ENCODE measurements around the gene CHTOP. TPM values are rescaled to one million over a fixed set of nuclear protein-coding genes. Genes with fewer than 3 reads are reported as not detected.
"Not testable (repeated sequence)": the region's sequence is repeated elsewhere in the genome, so short reads cannot be mapped to it uniquely, and the experiment has no call there.

CHTOP gene
- total and polyA plus RNA-seq, 8 donors, result 54.5 to 125 (median 113) TPM

DNA sequence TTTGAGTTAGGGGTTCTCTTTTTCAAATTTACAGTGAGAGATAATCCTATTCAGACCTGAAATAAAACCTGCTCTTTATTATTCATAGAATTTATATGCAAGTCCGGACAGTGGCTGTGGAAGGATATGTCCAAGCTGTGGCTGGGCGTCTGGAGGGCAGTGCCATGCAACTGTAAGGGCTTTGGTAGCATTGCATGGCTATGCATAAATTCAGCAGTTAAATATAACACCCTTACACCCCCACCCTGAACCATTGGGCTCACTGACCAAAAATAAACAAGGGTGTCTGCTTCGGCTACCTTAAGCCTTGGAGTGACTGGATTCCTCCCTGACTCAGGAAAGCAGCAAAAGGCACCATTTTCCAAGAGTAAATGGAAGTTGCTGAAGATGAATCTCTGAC lies 5.4 kb downstream of the CHTOP start:
- H3K27me3 ChIP-seq, result no peaks in the 10 kb centered on the region
- peaks cover 12 to 91% of the 10 kb centered on the region in 2 donors for H3K36me3 ChIP-seq
- no peak for TF ChIP-seq CTCF (IDR thresholded peaks at IDR 0.05)
- H3K9me3 ChIP-seq, result no peaks in the 10 kb centered on the region
- ATAC-seq (no peak), DNase-seq (no peak)
- H3K27ac ChIP-seq, result no peak overlapping the region
- H3K4me3 ChIP-seq, result no peak overlapping the region
- peaks cover 14 to 54% of the 10 kb centered on the region in 2 donors for H3K4me1 ChIP-seq
- intact Hi-C loops (cut with DNase I), result no loop called here

DNA sequence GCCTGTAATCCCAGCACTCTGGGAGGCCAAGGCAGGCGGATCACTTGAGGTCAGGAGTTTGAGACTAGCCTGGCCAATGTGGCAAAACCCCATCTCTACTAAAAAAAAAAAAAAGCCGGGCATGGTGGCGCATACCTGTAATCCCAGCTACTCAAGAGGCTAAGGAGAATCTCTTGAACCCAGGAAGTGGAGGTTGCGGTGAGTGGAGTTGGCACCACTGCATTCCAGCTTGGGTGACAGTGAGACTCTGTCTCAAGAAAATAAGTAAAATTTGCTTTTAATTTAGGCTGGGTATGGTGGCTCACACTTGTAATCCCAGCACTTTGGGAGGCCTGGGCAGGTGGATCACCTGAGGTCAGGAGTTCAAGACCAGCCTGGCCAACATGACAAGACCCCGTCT lies 6.3 kb downstream of the CHTOP start:
- H3K27me3 ChIP-seq; H3K4me3 ChIP-seq; H3K9me3 ChIP-seq; H3K27ac ChIP-seq; intact Hi-C loops (cut with DNase I); DNase-seq: not testable (repeated sequence)
- peak; percentile 53 for ATAC-seq
- Histone ChIP-seq H3K36me3 (peaks cover 12 to 100% of the 10 kb centered on the region in 2 donors), H3K4me1 (peaks cover 11 to 52% of the 10 kb centered on the region in 2 donors)

GRCh38 chr1:153640861-153641260 lies 7.0 kb downstream of the CHTOP start:
- Histone ChIP-seq H3K4me3 (no peak overlapping the region), H3K27me3 (no peaks in the 10 kb centered on the region), H3K4me1 (peaks cover 4 to 47% of the 10 kb centered on the region in 2 donors), H3K36me3 (peaks cover 12 to 100% of the 10 kb centered on the region in 2 donors), H3K27ac (no peak overlapping the region), H3K9me3 (no peaks in the 10 kb centered on the region)
- intact Hi-C loops (cut with DNase I), result no loop called here
- TF ChIP-seq CTCF (IDR thresholded peaks at IDR 0.05), result no peak
- ATAC-seq (no peak), DNase-seq (no peak)

DNA sequence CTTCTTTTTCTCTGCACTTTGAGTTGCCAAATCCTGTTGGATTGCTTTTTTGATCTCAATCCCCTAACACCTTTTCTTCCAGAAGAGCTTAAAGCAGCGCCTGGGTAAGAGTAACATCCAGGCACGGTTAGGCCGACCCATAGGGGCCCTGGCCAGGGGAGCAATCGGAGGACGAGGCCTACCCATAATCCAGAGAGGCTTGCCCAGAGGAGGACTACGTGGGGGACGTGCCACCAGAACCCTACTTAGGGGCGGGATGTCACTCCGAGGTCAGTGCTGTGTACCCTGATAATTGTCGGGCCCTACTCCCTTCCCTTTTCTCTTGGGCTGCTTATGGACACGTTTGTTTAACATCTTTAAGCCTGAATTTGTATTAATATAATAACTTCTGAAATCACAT lies 8.3 kb downstream of the CHTOP start:
- Histone ChIP-seq H3K27me3 (no peaks in the 10 kb centered on the region), H3K36me3 (peaks cover 7 to 100% of the 10 kb centered on the region in 2 donors), H3K4me3 (no peak overlapping the region), H3K4me1 (peaks cover 0 to 47% of the 10 kb centered on the region in 2 donors), H3K27ac (no peak overlapping the region), H3K9me3 (no peaks in the 10 kb centered on the region)
- no peak for DNase-seq
- intact Hi-C loops (cut with DNase I), result no loop called here
- no peak for ATAC-seq
- TF ChIP-seq CTCF (IDR thresholded peaks at IDR 0.05), result no peak

DNA sequence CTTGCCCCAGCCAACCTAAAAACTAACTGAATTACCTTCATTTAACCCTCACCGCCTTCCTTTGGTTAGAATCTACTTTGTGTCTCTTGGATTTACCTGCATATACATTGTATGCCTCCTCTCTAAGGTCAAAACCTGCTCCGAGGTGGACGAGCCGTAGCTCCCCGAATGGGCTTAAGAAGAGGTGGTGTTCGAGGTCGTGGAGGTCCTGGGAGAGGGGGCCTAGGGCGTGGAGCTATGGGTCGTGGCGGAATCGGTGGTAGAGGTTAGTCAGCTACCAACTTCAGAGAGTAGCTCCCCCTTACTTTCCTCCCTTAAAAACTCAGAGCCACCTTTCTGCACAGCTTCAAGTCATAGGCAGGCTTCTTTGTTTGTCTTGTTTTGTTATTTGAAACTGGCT lies 9.2 kb downstream of the CHTOP start:
- DNase-seq (no peak), ATAC-seq (no peak)
- TF ChIP-seq CTCF (IDR thresholded peaks at IDR 0.05), result no peak
- Histone ChIP-seq H3K27ac (no peak overlapping the region), H3K4me1 (peaks cover 0 to 45% of the 10 kb centered on the region in 2 donors), H3K9me3 (no peaks in the 10 kb centered on the region), H3K27me3 (no peaks in the 10 kb centered on the region), H3K4me3 (no peak overlapping the region), H3K36me3 (peaks cover 7 to 96% of the 10 kb centered on the region in 2 donors)
- intact Hi-C loops (cut with DNase I), result no loop called here

- TF ChIP-seq CTCF (IDR thresholded peaks at IDR 0.05), result no peak
- no peaks in the 10 kb centered on the region for H3K9me3 ChIP-seq
- H3K27ac ChIP-seq, result no peak overlapping the region
- H3K4me3 ChIP-seq, result no peak overlapping the region
- ATAC-seq (no peak), DNase-seq (no peak)
- H3K36me3 ChIP-seq, result peaks cover 7 to 89% of the 10 kb centered on the region in 2 donors
- intact Hi-C loops (cut with DNase I), result no loop called here
- no peaks in the 10 kb centered on the region for H3K27me3 ChIP-seq
- H3K4me1 ChIP-seq, result peaks cover 0 to 45% of the 10 kb centered on the region in 2 donors
These were observed 9.9 kb downstream of the CHTOP start for GRCh38 chr1:153643816-153644215.

All from left lung (tissue), 10 donors.